ENCODE results near the gene PHETA1. TPM values are rescaled to one million over a fixed set of nuclear protein-coding genes. Genes with fewer than 3 reads are reported as not detected.

Gene PHETA1
- total and polyA plus RNA-seq, 2 experiments from 2014 or later = 5.3 to 12.9 TPM

GRCh38 chr12:111361717-111362576, 6.9 kb downstream of the PHETA1 start:
- H3K36me3 Mint-ChIP-seq (ENCODE audit: low read depth) = no peaks in the 10 kb centered on the region
- no peaks in the 10 kb centered on the region for H3K79me2 ChIP-seq (replicated peaks; ENCODE audit: insufficient read depth)
- DNase-seq (ENCODE audit: low spot score) (no peak), ATAC-seq (no peak; the same call in 2 of the 3 replicates)
- H3K36me3 ChIP-seq (ENCODE audit: insufficient read depth) = no peaks in the 10 kb centered on the region
- no peak overlapping the region for H3K4me3 Mint-ChIP-seq
- no peak overlapping the region for H2AFZ ChIP-seq
- H3F3A ChIP-seq (replicated peaks; ENCODE audit: low read depth) = no peaks in the 10 kb centered on the region
- H3K27me3 Mint-ChIP-seq (ENCODE audit: insufficient read depth, low read depth, poor library complexity) = peaks cover 8% of the 10 kb centered on the region
- H3K27ac ChIP-seq (ENCODE audit: low read depth) = no peak overlapping the region
- H3K27ac Mint-ChIP-seq = no peak overlapping the region
- H3K27me3 ChIP-seq (ENCODE audit: insufficient read depth) = no peaks in the 10 kb centered on the region
- TF ChIP-seq STAT1 (IDR thresholded peaks at IDR 0.05; ENCODE audit: unreplicated experiment) (no peak), ZNF114 (CRISPR knock-in tag; IDR thresholded peaks at IDR 0.05) (no peak), POLR2AphosphoS5 (IDR thresholded peaks at IDR 0.05; ENCODE audit: low read depth) (no peak), ZNF331 (CRISPR knock-in tag; IDR thresholded peaks at IDR 0.05; ENCODE audit: low read depth) (no peak), JUNB (IDR thresholded peaks at IDR 0.05; ENCODE audit: unreplicated experiment) (no peak)
- TF ChIP-seq, protein P1, sequence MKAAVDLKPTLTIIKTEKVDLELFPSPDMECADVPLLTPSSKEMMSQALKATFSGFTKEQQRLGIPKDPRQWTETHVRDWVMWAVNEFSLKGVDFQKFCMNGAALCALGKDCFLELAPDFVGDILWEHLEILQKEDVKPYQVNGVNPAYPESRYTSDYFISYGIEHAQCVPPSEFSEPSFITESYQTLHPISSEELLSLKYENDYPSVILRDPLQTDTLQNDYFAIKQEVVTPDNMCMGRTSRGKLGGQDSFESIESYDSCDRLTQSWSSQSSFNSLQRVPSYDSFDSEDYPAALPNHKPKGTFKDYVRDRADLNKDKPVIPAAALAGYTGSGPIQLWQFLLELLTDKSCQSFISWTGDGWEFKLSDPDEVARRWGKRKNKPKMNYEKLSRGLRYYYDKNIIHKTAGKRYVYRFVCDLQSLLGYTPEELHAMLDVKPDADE (IDR thresholded peaks at IDR 0.05) = no peak
- TF ChIP-seq, protein P2, sequence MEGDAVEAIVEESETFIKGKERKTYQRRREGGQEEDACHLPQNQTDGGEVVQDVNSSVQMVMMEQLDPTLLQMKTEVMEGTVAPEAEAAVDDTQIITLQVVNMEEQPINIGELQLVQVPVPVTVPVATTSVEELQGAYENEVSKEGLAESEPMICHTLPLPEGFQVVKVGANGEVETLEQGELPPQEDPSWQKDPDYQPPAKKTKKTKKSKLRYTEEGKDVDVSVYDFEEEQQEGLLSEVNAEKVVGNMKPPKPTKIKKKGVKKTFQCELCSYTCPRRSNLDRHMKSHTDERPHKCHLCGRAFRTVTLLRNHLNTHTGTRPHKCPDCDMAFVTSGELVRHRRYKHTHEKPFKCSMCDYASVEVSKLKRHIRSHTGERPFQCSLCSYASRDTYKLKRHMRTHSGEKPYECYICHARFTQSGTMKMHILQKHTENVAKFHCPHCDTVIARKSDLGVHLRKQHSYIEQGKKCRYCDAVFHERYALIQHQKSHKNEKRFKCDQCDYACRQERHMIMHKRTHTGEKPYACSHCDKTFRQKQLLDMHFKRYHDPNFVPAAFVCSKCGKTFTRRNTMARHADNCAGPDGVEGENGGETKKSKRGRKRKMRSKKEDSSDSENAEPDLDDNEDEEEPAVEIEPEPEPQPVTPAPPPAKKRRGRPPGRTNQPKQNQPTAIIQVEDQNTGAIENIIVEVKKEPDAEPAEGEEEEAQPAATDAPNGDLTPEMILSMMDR (conservative IDR thresholded peaks at IDR 0.05; ENCODE audit: low read depth in 2 of 2) = no peak
- H3K4me2 ChIP-seq = no peak overlapping the region
- no peaks in the 10 kb centered on the region for H3K9me2 ChIP-seq (ENCODE audit: insufficient read depth)
- no peaks in the 10 kb centered on the region for H3K4me1 ChIP-seq (ENCODE audit: insufficient read depth)
- H4K20me1 ChIP-seq (replicated peaks; ENCODE audit: insufficient read depth) = no peaks in the 10 kb centered on the region
- no peak overlapping the region for H3K4me3 ChIP-seq
- H3K9me3 Mint-ChIP-seq = no peaks in the 10 kb centered on the region
- no peaks in the 10 kb centered on the region; the same call in 2 of the 3 replicates for H3K4me1 Mint-ChIP-seq

DNA sequence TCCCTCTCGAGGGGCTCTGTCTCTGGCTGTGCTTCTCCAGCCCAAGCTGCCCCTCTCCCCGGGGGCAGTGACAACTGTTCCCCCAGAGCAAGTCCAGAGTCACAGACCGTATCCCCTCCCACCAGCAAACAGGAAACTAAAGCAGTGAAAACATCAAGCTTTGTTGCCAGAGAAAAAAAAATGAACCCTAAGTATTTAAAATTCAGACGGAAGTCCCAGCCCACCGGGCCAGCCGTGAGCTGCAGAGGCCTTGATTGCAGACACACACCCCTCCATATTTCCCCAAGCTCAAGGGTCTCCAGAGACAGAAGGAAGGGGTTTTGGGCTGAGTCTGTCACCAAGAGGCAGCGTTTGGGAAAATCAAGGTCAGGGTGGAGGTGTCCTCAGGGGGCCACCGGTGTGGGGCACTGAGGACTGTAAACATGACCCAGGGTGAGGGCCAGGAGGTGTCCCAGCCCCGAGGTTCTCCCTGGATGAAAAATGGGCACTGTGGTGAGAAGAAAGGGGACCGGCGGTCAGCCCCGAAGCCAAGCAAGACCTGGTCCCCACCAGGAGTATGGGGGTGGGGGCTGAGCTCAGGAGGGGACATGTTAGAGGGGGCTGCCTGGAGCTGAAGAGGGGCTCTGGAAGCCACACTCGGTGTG, 7.7 kb downstream of the PHETA1 start:
- DNase-seq (ENCODE audit: low spot score) = no peak
- Mint-ChIP-seq H3K4me1 (no peaks in the 10 kb centered on the region; the same call in 2 of the 3 replicates), H3K4me3 (no peak overlapping the region), H3K36me3 (ENCODE audit: low read depth) (no peaks in the 10 kb centered on the region), H3K9me3 (no peaks in the 10 kb centered on the region), H3K27me3 (ENCODE audit: insufficient read depth, low read depth, poor library complexity) (peaks cover 7% of the 10 kb centered on the region), H3K27ac (no peak overlapping the region)
- H3F3A ChIP-seq (replicated peaks; ENCODE audit: low read depth) = no peaks in the 10 kb centered on the region
- H3K27ac ChIP-seq (ENCODE audit: low read depth) = no peak overlapping the region
- H4K20me1 ChIP-seq (replicated peaks; ENCODE audit: insufficient read depth) = no peaks in the 10 kb centered on the region
- H3K79me2 ChIP-seq (replicated peaks; ENCODE audit: insufficient read depth) = no peaks in the 10 kb centered on the region
- H3K4me2 ChIP-seq = no peak overlapping the region
- H3K4me1 ChIP-seq (ENCODE audit: insufficient read depth) = no peaks in the 10 kb centered on the region
- H3K27me3 ChIP-seq (ENCODE audit: insufficient read depth) = no peaks in the 10 kb centered on the region
- no peak for ATAC-seq
- no peaks in the 10 kb centered on the region for H3K9me2 ChIP-seq (ENCODE audit: insufficient read depth)
- no peak overlapping the region for H3K4me3 ChIP-seq
- H3K36me3 ChIP-seq (ENCODE audit: insufficient read depth) = no peaks in the 10 kb centered on the region
- no peak overlapping the region for H2AFZ ChIP-seq
- TF ChIP-seq, protein P3, sequence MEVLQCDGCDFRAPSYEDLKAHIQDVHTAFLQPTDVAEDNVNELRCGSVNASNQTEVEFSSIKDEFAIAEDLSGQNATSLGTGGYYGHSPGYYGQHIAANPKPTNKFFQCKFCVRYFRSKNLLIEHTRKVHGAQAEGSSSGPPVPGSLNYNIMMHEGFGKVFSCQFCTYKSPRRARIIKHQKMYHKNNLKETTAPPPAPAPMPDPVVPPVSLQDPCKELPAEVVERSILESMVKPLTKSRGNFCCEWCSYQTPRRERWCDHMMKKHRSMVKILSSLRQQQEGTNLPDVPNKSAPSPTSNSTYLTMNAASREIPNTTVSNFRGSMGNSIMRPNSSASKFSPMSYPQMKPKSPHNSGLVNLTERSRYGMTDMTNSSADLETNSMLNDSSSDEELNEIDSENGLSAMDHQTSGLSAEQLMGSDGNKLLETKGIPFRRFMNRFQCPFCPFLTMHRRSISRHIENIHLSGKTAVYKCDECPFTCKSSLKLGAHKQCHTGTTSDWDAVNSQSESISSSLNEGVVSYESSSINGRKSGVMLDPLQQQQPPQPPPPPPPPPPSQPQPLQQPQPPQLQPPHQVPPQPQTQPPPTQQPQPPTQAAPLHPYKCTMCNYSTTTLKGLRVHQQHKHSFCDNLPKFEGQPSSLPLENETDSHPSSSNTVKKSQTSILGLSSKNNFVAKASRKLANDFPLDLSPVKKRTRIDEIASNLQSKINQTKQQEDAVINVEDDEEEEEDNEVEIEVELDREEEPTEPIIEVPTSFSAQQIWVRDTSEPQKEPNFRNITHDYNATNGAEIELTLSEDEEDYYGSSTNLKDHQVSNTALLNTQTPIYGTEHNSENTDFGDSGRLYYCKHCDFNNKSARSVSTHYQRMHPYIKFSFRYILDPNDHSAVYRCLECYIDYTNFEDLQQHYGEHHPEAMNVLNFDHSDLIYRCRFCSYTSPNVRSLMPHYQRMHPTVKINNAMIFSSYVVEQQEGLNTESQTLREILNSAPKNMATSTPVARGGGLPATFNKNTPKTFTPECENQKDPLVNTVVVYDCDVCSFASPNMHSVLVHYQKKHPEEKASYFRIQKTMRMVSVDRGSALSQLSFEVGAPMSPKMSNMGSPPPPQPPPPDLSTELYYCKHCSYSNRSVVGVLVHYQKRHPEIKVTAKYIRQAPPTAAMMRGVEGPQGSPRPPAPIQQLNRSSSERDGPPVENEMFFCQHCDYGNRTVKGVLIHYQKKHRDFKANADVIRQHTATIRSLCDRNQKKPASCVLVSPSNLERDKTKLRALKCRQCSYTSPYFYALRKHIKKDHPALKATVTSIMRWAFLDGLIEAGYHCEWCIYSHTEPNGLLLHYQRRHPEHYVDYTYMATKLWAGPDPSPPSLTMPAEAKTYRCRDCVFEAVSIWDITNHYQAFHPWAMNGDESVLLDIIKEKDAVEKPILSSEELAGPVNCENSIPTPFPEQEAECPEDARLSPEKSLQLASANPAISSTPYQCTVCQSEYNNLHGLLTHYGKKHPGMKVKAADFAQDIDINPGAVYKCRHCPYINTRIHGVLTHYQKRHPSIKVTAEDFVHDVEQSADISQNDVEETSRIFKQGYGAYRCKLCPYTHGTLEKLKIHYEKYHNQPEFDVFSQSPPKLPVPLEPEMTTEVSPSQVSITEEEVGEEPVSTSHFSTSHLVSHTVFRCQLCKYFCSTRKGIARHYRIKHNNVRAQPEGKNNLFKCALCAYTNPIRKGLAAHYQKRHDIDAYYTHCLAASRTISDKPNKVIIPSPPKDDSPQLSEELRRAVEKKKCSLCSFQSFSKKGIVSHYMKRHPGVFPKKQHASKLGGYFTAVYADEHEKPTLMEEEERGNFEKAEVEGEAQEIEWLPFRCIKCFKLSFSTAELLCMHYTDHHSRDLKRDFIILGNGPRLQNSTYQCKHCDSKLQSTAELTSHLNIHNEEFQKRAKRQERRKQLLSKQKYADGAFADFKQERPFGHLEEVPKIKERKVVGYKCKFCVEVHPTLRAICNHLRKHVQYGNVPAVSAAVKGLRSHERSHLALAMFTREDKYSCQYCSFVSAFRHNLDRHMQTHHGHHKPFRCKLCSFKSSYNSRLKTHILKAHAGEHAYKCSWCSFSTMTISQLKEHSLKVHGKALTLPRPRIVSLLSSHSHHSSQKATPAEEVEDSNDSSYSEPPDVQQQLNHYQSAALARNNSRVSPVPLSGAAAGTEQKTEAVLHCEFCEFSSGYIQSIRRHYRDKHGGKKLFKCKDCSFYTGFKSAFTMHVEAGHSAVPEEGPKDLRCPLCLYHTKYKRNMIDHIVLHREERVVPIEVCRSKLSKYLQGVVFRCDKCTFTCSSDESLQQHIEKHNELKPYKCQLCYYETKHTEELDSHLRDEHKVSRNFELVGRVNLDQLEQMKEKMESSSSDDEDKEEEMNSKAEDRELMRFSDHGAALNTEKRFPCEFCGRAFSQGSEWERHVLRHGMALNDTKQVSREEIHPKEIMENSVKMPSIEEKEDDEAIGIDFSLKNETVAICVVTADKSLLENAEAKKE (CRISPR knock-in tag; IDR thresholded peaks at IDR 0.05) = no peak
- no peak for TF ChIP-seq JUNB (IDR thresholded peaks at IDR 0.05; ENCODE audit: unreplicated experiment)
- TF ChIP-seq, protein P1 (IDR thresholded peaks at IDR 0.05) = no peak

Measured in GM23338 (cell line).